DMS114 treated with DMSO at 0.1 percent for 48 hours (cell line): ENCODE data around the gene PPP1R26.
"Not testable (repeated sequence)": the region's sequence is repeated elsewhere in the genome, so short reads cannot be mapped to it uniquely, and the experiment has no call there.

Experiments used
- DNase-seq: peaks from one replicate; lab custom pipeline; 2025; ENCODE audit not compliant: unreplicated experiment; lab: John Stamatoyannopoulos, UW

Gene PPP1R26, protein sequence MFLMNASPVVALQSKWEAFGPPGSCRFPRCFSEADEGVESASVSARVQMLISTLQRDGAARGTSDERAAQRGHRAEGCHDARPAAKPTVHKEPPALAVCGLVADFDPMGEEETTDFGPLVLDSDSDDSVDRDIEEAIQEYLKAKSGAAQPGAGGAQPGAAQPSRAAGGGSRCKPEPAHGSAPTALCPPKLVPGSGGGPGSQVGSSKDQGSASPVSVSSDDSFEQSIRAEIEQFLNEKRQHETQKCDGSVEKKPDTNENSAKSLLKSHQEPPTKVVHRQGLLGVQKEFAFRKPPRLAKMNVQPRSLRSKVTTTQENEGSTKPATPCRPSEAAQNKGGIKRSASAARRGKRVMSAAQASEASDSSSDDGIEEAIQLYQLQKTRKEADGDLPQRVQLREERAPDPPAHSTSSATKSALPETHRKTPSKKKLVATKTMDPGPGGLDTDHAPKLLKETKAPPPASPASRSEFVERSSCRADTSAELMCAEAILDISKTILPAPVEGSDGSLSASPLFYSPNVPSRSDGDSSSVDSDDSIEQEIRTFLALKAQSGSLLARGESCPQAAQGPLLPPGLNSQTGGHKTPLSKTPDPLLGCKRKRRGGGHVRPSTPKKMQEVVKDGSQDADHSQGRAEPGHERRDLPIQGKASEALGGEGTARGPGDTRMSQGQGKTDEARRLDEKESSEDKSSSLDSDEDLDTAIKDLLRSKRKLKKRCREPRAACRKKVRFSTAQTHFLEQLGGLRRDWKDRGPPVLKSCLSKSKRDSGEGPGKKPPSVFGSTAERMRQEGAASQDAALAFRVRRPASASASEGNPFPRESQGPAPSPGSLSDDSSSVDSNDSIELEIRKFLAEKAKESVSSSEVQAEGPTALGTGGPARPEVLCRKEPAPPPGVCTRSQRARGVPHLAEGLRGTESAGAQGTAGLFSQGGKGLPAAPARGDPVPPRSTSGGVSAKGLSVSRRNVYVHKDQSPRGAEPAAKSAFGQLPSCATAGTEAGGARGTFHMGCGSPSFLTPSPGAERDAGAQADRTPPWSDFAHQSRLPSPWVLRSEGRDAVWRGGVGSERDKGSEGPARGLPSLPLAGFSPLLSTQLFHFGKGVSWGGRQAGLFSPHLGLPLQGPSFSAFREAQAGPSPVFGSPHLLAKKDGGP (N-terminal part only)

DNA sequence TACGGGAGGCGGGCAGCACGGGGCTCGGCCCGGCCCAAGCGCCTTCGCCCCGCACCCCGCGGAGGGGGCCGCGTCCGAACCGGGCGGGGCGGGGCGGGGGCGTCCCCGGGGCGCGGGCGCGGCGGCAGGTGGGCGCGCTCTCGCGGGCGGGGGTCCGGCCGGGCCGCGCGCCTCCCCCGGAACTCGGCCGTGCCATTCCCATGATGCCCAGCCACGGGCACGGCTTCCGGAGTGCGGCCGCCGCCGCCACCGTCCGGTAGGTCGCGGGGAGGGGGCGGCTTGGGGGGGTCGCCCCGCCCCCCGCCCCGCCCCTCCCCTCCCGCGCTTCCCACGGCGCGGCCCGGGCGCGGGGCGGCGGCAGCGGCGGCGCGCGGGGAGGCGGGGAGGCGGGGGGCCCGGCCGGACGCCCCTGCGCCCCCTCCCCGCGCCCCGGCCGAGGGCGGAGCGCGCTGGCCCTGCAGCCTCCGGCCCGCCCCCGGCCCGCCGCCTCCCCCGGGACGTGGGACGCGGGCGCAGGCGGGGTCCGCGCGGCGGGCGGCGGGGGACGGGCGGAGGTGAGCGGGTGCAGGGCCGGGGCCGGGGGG is at the start of gene PPP1R26:
TSS of gene PPP1R26 (plus strand) at position 314 of the 584 bp plus-strand sequence. CDS start 4,729 bp downstream, outside the sequence.
- no peak for DNase-seq

DNA sequence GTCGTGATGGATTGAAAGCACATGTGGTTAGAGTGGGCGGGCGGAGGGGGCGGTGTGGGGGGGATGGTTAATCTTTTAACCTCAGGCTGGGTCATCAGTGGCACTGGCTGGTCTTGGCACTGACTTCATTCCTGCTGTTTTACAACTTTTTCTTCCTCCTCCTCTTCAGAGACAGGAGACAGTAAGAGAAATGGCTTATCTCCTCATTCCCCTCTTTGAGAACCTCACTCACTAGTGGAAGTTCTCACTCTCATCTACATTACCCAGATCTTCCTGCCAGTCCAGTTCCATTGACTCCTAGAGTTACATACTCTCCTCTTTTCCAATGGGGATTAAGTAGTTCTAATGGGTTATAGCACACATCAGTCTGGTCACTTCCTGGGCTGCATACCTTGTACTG is 42.3 kb upstream of the PPP1R26 start:
- no peak for DNase-seq

DNA sequence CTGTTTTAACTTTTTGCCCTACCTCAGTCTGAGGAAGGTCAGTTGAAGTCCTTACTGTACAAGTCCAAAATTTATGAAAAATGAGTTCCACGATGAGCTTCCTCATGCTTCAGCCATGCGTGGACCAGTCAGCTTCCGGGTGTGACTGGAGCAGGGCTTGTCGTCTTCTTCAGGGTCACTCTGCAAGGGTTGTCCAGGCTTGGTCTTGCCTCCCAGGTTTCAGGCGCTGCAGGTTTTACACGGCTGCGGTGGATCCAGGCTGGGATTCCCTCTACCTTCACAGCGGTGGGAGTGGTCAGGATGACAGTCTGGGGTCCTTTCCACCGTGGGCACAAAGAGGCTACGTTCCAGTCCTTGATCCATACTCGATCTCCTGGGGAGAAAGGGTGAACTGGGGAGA is 41.9 kb upstream of the PPP1R26 start:
- DNase-seq, result not testable (repeated sequence)

DNA sequence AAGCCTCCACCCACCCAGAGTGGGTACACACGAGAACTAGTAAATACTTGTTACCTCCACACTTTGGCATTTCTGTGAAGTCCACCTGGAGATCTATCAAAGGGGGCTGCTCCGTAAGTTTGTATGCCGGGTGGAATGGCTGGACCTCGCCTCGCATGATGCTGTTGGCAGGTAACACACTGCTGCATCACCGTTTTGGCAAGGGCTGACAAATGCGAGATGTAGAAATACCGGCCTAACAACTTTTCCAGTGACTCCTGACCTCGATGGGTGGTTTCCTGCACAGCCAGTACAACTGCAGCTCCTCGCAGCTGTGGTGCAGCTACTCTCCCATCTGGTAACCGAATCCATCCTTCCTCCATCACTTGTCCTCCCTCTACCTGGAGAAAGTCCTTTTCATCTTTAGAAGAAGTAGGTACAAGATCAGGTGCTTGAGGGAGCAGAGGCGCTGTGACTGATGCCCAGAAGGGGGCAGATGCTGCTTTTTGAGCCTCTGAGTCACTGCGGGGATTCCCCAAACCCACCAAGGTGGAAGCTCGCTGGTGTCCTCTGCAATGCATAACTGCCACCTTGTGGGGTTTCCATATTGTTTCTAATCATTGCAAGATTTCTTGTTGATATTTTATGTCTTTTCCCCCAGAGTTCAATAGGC is 40.9 kb upstream of the PPP1R26 start:
- DNase-seq, result not testable (repeated sequence)

DNA sequence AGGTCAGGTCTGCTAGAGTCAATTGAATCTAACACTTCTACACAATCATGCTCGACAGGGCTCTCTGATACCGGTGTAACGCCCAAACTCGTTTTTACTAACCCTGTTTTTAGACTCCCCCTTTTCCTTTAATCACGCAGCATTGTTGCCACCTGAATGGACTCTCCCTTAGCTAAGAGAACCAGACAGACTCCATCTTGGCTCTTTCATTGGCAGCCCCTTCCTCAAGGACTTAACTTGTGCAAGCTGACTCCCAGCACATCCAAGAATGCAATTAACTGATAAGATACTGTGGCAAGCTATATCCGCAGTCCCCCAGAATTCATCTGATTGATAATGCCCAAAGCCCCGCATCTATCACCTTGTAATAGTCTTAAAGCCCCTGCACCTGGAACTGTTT is 40.1 kb upstream of the PPP1R26 start:
- DNase-seq, result not testable (repeated sequence)

DNA sequence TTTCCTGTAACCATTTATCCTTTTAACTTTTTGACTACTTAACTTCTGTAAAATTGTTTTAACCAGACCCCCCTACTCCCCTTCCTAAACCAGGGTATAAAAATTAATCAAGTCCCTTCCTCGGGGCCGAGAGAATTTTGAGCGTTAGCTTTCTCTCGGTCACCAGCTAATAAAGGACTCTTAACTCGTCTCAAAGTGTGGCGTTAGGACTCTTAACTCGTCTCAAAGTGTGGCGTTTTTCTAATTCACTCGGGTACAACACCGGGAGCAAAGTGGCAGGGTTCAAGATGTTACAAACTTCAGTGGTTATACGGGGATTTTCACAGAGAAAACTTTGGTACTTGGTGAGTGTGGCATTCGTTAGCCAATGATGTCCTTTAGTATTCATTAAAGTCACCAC is 39.7 kb upstream of the PPP1R26 start:
- no peak for DNase-seq

DNA sequence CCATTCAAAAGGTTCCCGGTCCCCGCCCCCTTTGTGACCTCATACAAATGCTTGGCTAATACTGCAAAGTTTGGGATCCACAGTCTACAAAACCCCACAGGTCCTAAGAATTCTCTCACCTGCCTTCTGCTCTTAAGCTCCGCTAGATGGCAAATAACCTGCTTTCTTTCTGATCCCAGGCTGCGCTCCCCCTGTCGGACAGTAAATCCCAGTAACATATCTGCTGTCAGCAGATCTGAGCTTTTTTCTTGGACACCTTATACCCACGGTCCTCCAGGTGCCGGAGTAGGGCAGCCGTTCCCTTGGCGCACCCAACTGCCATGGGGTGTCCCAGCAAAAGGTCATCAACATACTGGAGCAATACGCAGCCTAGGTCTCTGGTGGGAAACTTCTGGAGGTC is 39.0 kb upstream of the PPP1R26 start:
- DNase-seq, result no peak

DNA sequence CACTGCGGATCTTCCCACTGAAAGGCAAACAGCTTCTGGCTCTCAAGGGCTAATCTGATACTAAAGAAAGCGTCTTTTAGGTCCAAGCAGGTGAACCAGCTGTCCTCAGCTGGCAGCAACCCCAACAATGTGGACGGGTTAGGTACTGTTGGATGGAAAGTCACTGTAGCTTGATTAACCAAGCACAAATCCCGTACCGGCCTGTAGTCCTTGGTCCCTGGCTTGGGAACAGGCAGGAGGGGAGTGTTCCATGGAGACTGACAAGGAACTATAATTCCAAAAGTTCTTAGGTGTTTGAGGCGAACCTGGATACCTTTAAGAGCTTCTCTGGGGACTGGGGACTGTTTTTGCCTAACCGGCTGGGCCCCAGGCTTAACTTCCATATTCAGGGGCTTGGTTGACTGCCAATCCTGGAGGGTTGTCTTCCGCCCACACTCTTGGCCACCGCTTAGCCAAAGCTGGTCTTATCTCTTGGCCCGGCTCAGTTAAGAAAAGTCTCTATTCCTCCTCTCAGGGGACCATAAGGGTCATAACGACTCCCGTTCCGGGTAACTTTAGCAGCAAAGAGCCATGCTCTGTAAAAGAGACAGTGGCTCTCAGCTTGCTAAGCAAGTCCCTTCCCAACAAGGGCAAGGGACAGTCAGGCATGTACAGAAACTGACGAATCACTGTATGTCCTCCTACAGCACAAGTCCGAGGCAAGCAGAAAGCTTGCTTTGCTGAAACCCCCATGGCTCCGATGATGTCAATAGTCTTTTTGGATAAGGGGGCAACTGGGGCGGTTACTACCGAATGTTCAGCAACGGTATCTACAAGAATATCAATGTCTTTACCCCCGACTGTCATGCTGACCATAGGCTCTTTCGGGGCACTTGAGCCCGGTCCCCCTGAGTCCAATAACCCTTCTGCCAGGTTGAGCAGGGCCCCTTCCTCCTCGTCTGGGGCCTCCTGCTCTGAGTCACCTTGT is 38.2 kb upstream of the PPP1R26 start:
- DNase-seq, result not testable (repeated sequence)

DNA sequence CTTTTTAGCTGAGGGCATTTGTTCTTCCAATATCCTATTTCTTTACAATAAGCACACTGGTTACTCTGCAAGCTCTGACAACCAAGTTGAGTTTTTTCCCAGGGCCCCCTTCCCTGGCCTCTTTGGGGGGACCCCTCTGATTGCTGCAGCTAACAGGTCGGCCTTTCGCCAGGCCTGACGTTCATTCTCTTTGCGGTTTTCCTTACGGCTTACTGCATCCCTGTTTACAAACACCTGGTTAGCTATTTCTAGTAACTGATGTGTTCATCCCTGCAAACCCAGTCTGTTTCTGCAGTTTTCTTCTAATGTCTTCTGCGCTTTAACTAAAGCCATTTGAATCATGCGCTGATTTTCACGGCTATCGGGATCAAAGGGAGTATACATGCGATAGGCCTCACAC is 37.5 kb upstream of the PPP1R26 start:
- no peak for DNase-seq

DNA sequence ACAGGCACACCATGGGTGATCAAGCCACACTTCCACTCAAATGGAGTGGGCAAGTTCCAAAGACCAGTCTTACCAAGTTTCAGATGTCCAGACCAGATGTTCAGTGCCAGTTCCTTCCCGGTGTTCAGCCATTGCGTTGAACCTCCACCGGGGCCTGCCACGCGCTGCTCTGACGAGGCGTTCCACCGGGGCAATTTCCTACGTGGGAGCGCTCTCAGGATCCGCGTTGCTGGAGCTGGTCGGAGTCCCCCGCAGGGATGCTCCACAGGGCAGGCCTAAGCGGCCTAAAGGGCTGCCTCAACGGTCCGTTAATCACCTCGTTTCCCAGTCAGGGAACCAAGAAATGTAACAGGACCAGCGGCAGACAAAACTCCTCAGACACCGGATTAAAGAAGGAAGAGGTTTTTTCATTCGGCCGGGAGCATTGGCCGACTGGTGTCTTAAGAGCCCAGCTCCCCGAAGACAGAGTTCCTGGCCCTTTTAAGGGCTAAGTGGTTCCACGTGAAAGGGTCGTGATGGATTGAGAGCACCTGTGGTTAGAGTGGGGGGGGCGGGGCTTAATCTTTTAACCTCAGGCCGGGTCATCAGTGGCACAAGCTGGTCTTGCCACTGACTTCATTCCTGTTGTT is 35.7 kb upstream of the PPP1R26 start:
- DNase-seq, result no peak

DNA sequence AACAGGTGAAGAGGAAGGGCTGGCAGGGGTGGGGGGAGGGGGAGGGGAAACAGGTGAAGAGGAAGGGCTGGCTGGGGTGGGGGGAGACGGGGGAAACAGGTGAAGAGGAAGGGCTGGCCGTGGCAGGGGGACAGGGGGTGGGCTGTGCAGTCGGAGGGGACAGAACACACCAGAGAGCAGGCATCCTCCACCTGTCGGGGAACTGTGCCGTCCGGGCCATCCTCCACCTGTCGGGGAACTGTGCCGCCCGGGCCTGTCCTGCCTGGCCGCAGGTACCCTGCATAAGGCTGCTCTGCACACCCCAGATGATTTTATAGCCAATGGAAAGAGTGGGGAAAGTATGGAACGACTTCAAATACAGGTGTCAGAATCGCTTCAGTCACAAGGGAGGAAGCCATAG is 32.5 kb upstream of the PPP1R26 start:
- DNase-seq, result no peak

DNA sequence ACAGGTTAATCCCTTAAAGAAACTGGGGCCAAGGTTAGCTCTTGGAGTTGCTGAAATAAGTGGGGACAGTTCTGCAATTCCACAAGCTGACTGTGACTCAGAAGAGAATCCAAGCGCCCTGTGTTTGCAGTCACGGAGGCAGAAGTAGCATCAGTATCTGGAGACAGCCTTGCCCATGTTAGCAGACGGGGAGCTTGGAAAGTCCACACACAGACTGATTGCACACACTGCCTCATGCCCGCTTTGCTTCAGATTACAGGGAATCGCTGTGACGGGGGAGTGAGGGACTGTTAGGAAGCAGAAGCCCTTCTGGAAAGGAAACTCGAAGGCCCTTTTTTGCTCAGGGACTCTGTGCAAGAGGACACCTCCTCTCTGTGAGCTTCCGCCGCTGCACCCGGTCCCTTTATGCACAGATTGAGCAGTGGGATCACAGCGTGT is 30.9 kb upstream of the PPP1R26 start:
- no peak for DNase-seq

DNA sequence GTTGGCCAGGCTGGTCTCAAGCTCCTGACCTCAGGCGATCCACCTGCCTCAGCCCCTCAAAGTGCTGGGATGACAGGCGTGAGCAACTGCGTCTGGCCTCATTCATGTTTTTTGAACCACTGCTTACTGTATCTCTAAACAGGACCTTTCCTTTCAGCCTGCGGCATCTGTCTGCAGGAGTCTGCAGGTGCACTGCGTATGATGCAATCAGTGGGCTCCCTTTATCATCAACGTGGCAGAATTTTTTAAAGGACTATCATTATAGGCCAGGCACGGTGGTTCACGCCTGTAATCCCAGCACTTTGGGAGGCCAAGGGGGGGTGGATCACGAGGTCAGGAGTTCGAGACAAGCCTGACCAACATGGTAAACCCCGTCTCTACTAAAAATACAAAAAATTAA is 30.1 kb upstream of the PPP1R26 start:
- DNase-seq, result not testable (repeated sequence)

DNA sequence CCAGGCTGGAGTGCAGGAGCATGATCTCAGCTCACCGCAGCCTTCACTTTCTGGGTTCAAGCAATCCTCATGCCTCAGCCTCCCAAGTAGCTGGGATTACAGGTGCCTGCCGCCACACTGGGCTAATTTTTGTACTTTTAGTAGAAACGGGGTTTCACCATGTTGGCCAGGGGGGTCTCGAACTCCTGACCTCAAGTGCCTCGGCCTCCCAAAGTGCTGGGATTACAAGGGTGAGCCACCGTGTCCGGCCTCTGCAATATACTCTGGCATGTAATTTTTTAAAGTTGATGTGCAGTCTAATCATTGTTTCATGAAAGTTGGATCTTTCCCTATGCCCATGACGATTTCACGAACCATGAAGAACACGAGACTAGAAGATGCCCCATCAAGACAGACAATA is 28.6 kb upstream of the PPP1R26 start:
- DNase-seq, result no peak

DNA sequence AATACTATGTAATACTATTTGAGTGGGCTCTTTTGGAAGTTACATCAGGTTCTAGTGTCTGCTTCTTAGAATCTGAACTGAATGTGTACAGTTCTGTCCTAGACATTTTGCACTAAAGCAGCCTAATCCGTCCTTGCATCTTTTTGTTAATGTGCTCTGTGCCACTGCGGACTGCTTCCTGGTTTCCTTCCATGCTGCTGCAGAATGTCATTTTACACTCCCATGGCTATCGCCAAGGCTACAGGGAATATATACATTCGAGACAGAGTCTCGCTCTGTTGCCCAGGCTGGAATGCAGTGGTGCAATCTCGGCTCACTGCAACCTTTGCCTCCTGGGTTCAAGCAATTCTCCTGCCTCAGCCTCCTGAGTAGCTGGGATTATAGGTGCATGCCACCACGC is 27.7 kb upstream of the PPP1R26 start:
- not testable (repeated sequence) for DNase-seq

DNA sequence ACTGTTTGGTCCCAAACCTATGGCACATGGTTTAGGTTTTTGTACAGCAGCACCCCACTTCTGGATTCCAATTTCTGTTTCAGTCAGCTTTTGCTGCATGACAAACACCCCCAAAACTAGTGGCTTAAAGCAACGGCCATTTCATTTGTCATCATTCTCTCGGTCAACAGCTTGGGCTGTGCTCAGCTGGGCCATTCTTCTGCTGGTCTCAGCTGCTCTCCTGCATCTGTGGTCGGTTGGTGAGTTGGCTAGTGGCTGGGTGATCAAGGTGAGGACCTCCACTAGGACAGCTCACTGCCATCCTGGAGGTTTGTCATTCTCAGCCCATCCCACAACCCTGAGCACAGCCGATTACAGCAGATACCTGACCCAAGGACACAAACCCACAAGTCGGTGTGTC is 24.8 kb upstream of the PPP1R26 start:
- DNase-seq, result no peak

DNA sequence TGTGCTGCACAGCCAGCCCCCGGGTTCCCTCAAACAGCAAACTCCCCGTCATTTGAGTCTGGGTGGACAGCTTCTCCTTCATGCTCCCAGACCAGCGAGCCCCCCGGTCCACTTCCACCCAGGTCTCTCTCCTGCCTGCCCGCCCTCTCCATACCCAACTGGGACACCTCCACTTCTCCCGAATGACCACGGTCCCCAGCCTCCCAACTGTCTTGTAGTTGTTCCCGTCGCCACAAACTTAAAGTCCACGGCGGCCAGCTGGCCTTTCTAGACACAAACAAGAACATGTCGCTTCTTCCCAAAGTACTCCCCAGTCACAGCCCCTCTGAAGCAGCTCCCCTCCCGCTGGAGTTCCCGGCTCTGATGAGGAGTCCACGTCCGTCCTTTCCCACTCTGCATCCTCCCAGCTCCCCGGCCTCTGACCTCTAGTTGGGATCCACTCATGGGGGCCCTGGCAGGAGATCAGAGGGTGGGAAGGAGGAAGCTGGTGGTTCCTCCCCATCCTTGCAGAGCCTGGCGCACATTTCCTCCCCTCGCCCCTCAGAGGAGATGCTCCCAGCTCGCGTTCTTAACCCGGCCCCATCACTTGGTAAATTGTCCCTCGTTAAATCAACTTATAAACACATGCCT is 24.1 kb upstream of the PPP1R26 start:
- no peak for DNase-seq

DNA sequence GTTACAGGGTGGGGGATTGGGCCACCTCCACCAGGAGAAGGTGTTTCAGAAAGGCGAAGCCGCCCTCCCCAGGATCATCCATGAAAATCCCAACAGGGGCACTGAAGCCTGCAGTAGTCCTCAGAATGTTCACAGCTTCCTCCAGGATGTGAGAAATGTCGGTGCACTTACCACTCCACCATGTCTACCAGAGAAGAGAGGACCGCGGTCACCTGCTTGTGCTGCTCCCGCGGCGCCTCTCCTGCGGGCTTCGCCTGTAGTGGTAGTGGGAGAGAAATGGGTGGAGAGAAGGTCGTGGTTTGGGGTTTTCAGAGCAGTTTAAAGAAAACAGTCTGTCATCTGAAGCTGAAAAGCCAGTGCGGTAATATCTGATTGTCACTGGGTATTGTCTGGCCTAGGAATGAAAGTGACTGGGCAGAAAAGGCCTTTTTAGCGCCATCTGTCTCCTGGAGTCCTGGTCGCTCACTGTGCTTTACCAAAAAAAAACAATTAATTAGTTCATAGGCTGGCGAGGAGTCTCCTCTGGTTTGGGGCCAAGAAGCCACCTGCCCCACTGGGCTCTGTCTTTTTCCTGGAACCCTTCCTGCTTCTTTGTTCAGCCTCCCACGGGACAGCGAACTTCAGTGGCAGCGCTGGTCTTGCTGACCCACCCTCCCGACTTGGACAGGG is 23.0 kb upstream of the PPP1R26 start:
- no peak for DNase-seq
